OCI-LY7 (cell line): ENCODE results near the gene RPS29. TPM values are rescaled to one million over a fixed set of nuclear protein-coding genes. Genes with fewer than 3 reads are reported as not detected.
A peak's percentile ranks its signal among the peaks of the same experiment; 100 is the strongest.
"Not testable (repeated sequence)": the region's sequence is repeated elsewhere in the genome, so short reads cannot be mapped to it uniquely, and the experiment has no call there.

Experiments used
- BruUV-seq: library from RNA; stranded (reverse); fragments of 400-500 nt; replicated peaks from 2 replicates; lab custom pipeline; 2021; lab: Mats Ljungman, UMichigan
- CTCF ChIA-PET: fragments of 300-600 bp; sonication (Branson Sonifier 250); formaldehyde crosslinking; loops from one replicate; lab custom pipeline; 2022; ENCODE audit warnings: antibody characterized with exemption; ENCODE audit not compliant: unreplicated experiment; lab: Charles Lee
- POLR2A ChIA-PET: fragments of 300-600 bp; sonication (Branson Sonifier 250); formaldehyde crosslinking; loops from one replicate; lab custom pipeline; 2022; ENCODE audit warnings: antibody characterized with exemption; lab: Charles Lee
- DNase-seq: peaks from one replicate; pipeline ENCODE4 v3.0.0-alpha.2; 2015; ENCODE audit warnings: low spot score
- H2AFZ ChIP-seq: fragments of 200-600 bp; sonication (generic), shearing (Covaris generic); 2 replicates; pipeline ENCODE4 v1.6.1; 2014; ENCODE audit warnings: mild to moderate bottlenecking, antibody characterized with exemption, low read length, moderate library complexity
- H3K27ac ChIP-seq: fragments of 200-600 bp; sonication (generic); 2 replicates; pipeline ENCODE4 v1.5.1; 2014; ENCODE audit warnings: mixed run types, low read depth, mild to moderate bottlenecking, moderate library complexity, low read length, inconsistent platforms; ENCODE audit not compliant: poor library complexity, severe bottlenecking
- H3K36me3 ChIP-seq: fragments of 200-600 bp; sonication (generic); 2 replicates; pipeline ENCODE4 v1.6.1; 2014; ENCODE audit warnings: mild to moderate bottlenecking, antibody characterized with exemption, low read length, moderate library complexity, mixed read lengths; ENCODE audit not compliant: insufficient read depth
- H3K4me1 ChIP-seq: fragments of 200-600 bp; sonication (generic); 2 replicates; pipeline ENCODE4 v1.5.1; 2014; ENCODE audit warnings: mild to moderate bottlenecking, low read length; ENCODE audit not compliant: insufficient read depth, poor library complexity, severe bottlenecking
- H3K4me2 ChIP-seq: fragments of 200-600 bp; sonication (generic); 2 replicates; pipeline ENCODE4 v1.6.1; 2014; ENCODE audit warnings: mild to moderate bottlenecking, low read length
- H3K4me3 ChIP-seq: fragments of 200-600 bp; sonication (generic); 2 replicates; pipeline ENCODE4 v1.5.1; 2014; ENCODE audit warnings: mild to moderate bottlenecking, low read depth, low read length; ENCODE audit not compliant: poor library complexity, severe bottlenecking
- H3K79me2 ChIP-seq: fragments of 200-600 bp; sonication (generic); 2 replicates; pipeline ENCODE4 v1.6.1; 2016; ENCODE audit warnings: low read depth, mild to moderate bottlenecking, low read length, moderate library complexity, mixed read lengths; ENCODE audit not compliant: insufficient read depth
- H3K9me2 ChIP-seq: fragments of 200-600 bp; sonication (generic); 2 replicates; pipeline ENCODE4 v1.6.1; 2016; ENCODE audit warnings: mild to moderate bottlenecking, low read length, mixed read lengths; ENCODE audit not compliant: insufficient read depth
- H3K9me3 ChIP-seq: fragments of 200-600 bp; sonication (generic); 2 replicates; pipeline ENCODE4 v1.6.1; 2014; ENCODE audit warnings: mild to moderate bottlenecking, mixed run types, low read length, mixed read lengths
- H4K20me1 ChIP-seq: fragments of 200-600 bp; sonication (generic); 2 replicates; pipeline ENCODE4 v1.6.1; 2014; ENCODE audit warnings: mild to moderate bottlenecking, antibody characterized with exemption, low read length, moderate library complexity, mixed read lengths; ENCODE audit not compliant: insufficient read depth
- CTCF ChIP-seq: fragments of 200-600 bp; sonication (generic); conservative IDR thresholded peaks from 2 replicates; pipeline ENCODE4 v1.5.1; 2014; ENCODE audit warnings: mild to moderate bottlenecking, antibody characterized with exemption, low read length, moderate library complexity, mixed read lengths
- EZH2phosphoT487 ChIP-seq: fragments of 200-600 bp; sonication (generic); IDR thresholded peaks from 2 replicates; pipeline ENCODE4 v1.6.1; 2018; ENCODE audit warnings: low read depth, borderline replicate concordance, mild to moderate bottlenecking, mixed run types, antibody characterized with exemption, low read length, moderate library complexity, mixed read lengths
- intact Hi-C: fragments of 100-400 bp; cut with micrococcal nuclease; formaldehyde crosslinking; loops from one replicate; pipeline ENCODE4 v1.10.0; 2022; ENCODE audit not compliant: unreplicated experiment
- total RNA-seq, 2 experiments: library from RNA; depleted of rRNA in 1 of 2; stranded (reverse); fragments of >200 nt in 1 of 2; shearing (Covaris generic) in 1 of 2; gene quantifications; 2 replicates each; pipeline ENCODE4 v1.2.3, GENCODE V29; 2014 to 2022

Gene RPS29
- total RNA-seq, 2 experiments from 2014 or later, result 2,518 to 6,504 TPM

- BruUV-seq, result no TSS peak
- POLR2A ChIA-PET, result interaction anchor here (0.7 to 6.5 kb wide), 14 partner anchors 8 to 575 kb away, joined by 3 to 62 read pairs (median 6); partner anchors contain the start of genes DNAAF2, LRR1 and RPS29
- Histone ChIP-seq H3K4me1 (peaks cover 44% of the 10 kb centered on the region), H3K79me2 (peaks cover 80% of the 10 kb centered on the region), H2AFZ (0 out of 2 replicates have a peak overlapping the region, but pooled peaks have one; percentile 19), H3K27ac (peak overlapping the region; percentile 85), H3K4me3 (peak overlapping the region; percentile 88), H3K4me2 (peak overlapping the region; percentile 82), H3K36me3 (peaks cover 81% of the 10 kb centered on the region), H3K9me3 (no peaks in the 10 kb centered on the region), H3K9me2 (no peaks in the 10 kb centered on the region), H4K20me1 (peaks cover 42% of the 10 kb centered on the region)
- no peak for DNase-seq
- CTCF ChIA-PET, result interaction anchor here (1.0 kb wide), 1 partner anchor 32 kb away, joined by 3 read pairs; no protein-coding TSS in a partner anchor
- TF ChIP-seq EZH2phosphoT487 (no peak), CTCF (no peak)
- intact Hi-C loops, result loop anchor here (1.0 to 5.0 kb wide), 4 partner anchors 15 to 353 kb away; partner anchors contain the start of genes DNAAF2 and RPS29
Observed at GRCh38 chr14:49619730-49620129, 33.5 kb upstream of the RPS29 start.

- intact Hi-C loops, CTCF ChIA-PET, H3K9me2 ChIP-seq, H3K9me3 ChIP-seq, H2AFZ ChIP-seq, DNase-seq, BruUV-seq: not testable (repeated sequence)
- Histone ChIP-seq H3K4me1 (peaks cover 41% of the 10 kb centered on the region), H4K20me1 (peaks cover 39% of the 10 kb centered on the region), H3K27ac (peak overlapping the region; percentile 85), H3K4me3 (peak overlapping the region; percentile 88), H3K36me3 (peaks cover 82% of the 10 kb centered on the region), H3K4me2 (peak overlapping the region; percentile 82), H3K79me2 (peaks cover 79% of the 10 kb centered on the region)
- POLR2A ChIA-PET, result interaction anchor here (1.6 to 6.5 kb wide), 4 partner anchors 14 to 34 kb away, joined by 12 to 62 read pairs (median 28); partner anchors contain the start of genes DNAAF2, LRR1 and RPS29
Observed at GRCh38 chr14:49619273-49619672, 33.1 kb upstream of the RPS29 start.

- H2AFZ ChIP-seq, result no peak overlapping the region
- H3K4me2 ChIP-seq, result peak overlapping the region; percentile 82
- TF ChIP-seq EZH2phosphoT487 (no peak), CTCF (no peak)
- H3K79me2 ChIP-seq, result peaks cover 74% of the 10 kb centered on the region
- no peaks in the 10 kb centered on the region for H3K9me3 ChIP-seq
- no peaks in the 10 kb centered on the region for H3K9me2 ChIP-seq
- BruUV-seq, result no TSS peak
- H3K36me3 ChIP-seq, result peaks cover 79% of the 10 kb centered on the region
- intact Hi-C loops, result no loop called here
- peak overlapping the region; percentile 88 for H3K4me3 ChIP-seq
- DNase-seq, result no peak
- H4K20me1 ChIP-seq, result peaks cover 31% of the 10 kb centered on the region
- POLR2A ChIA-PET, result interaction anchor here (1.3 to 1.9 kb wide), 2 partner anchors 12 to 23 kb away, joined by 6 to 7 read pairs; no protein-coding TSS in a partner anchor
- H3K4me1 ChIP-seq, result peaks cover 28% of the 10 kb centered on the region
- H3K27ac ChIP-seq, result no peak overlapping the region
- CTCF ChIA-PET, result no interaction called here
Observed at GRCh38 chr14:49617852-49618519, 31.8 kb upstream of the RPS29 start.
